ENCODE results near the gene PTPN4. TPM values are rescaled to one million over a fixed set of nuclear protein-coding genes. Genes with fewer than 3 reads are reported as not detected.

PTPN4 gene
- total and polyA plus RNA-seq, 10 of the 15 experiments (the other 5 are each of a cell fraction or from before 2014, with no cell fraction given), result 5.0 to 29.7 (median 23.7) TPM

- TF ChIP-seq FOXM1 (IDR thresholded peaks at IDR 0.05; ENCODE audit: low read depth, low read length), result no peak
- TF ChIP-seq PML (IDR thresholded peaks at IDR 0.05; ENCODE audit: low read length), result no peak
- TF ChIP-seq KDM1A (IDR thresholded peaks at IDR 0.05; ENCODE audit: borderline replicate concordance), result no peak
- TF ChIP-seq NR2F1 (conservative IDR thresholded peaks at IDR 0.05), result no peak
- no peak for TF ChIP-seq RB1 (IDR thresholded peaks at IDR 0.05; ENCODE audit: borderline replicate concordance)
- TF ChIP-seq PAX8 (IDR thresholded peaks at IDR 0.05), result no peak
- no peak for TF ChIP-seq ZNF592 (IDR thresholded peaks at IDR 0.05)
- no peak for TF ChIP-seq SUZ12 (IDR thresholded peaks at IDR 0.05; ENCODE audit: unreplicated experiment)
- no peak for TF ChIP-seq EZH2 (IDR thresholded peaks at IDR 0.05; ENCODE audit: borderline replicate concordance, control insufficient read depth, low read depth, low read length)
- no peak for TF ChIP-seq SPI1 (IDR thresholded peaks at IDR 0.05; ENCODE audit: borderline replicate concordance, insufficient read depth, low read depth, low read length)
Measured at GRCh38 chr2:119721462-119721861, 38.3 kb upstream of the PTPN4 start (continued).

- no peak for ATAC-seq
- intact Hi-C loops (cut with micrococcal nuclease; ENCODE audit: unreplicated experiment), result no loop called here
- 4% methylated on average over 4 of the region's 4 CpGs for WGBS (ENCODE audit: insufficient coverage, insufficient replicate concordance, low lambda C conversion rate, missing lambda C conversion rate)
- DNase-seq (ENCODE audit: low read depth, low spot score), result no peak
- FAIRE-seq, result no peak
- no peaks in the 10 kb centered on the region for H3K4me1 ChIP-seq (ENCODE audit: control insufficient read depth, insufficient read depth, low read length)
- SMC1A ChIA-PET (ENCODE audit: uncharacterized antibody, unreplicated experiment), result interaction anchor here (0.6 to 1.2 kb wide), 2 partner anchors 20 to 39 kb away, joined by 4 read pairs; no protein-coding TSS in a partner anchor
- no TSS peak for BruUV-seq (replicated peaks)
- no peak overlapping the region for H3K4me3 ChIP-seq
- in situ Hi-C loops (cut with MboI), result no loop called here
- H2AFZ ChIP-seq (ENCODE audit: control insufficient read depth, low read depth, low read length), result no peak overlapping the region
- H3K79me2 ChIP-seq (ENCODE audit: control insufficient read depth, insufficient read depth, low read length), result no peaks in the 10 kb centered on the region
- H3K9ac ChIP-seq (ENCODE audit: control insufficient read depth, insufficient read depth, low read length), result no peak overlapping the region
- H4K20me1 ChIP-seq (ENCODE audit: control insufficient read depth, insufficient read depth), result no peaks in the 10 kb centered on the region
- POLR2A ChIA-PET, result no interaction called here
- H3K4me2 ChIP-seq (ENCODE audit: control insufficient read depth, insufficient read depth), result no peak overlapping the region
- H3K9me3 ChIP-seq (replicated peaks; ENCODE audit: control insufficient read depth, insufficient read depth, low read length), result no peaks in the 10 kb centered on the region; the same call in 2 of the 3 replicates
- no peak for TF ChIP-seq NBN (IDR thresholded peaks at IDR 0.05)
- TF ChIP-seq USF1 (IDR thresholded peaks at IDR 0.05; ENCODE audit: borderline replicate concordance, extremely low read length, insufficient read depth, low read depth, low read length), result no peak
- H3K27ac ChIP-seq (ENCODE audit: control insufficient read depth, insufficient read depth), result no peak overlapping the region
- no peaks in the 10 kb centered on the region for H3K36me3 ChIP-seq (ENCODE audit: control insufficient read depth in 2 of 2, insufficient read depth in 2 of 2, low read length in 1 of 2)
- CTCF ChIA-PET, result no interaction called here
- RAD21 ChIA-PET (ENCODE audit: unreplicated experiment), result no interaction called here
- H3K27me3 ChIP-seq (replicated peaks in 1 of 2; ENCODE audit: control insufficient read depth in 2 of 2, insufficient read depth in 2 of 2, low read length in 1 of 2), result peaks cover 0 to 2% of the 10 kb centered on the region in 2 experiments; a peak in 2 of 4 replicates
Measured at GRCh38 chr2:119721904-119722303, 37.8 kb upstream of the PTPN4 start.

Data from GM12878 (cell line).